ENCODE data around the gene RAB40C.

RAB40C gene

GRCh38 chr16:647173-647902, 57.5 kb downstream of the RAB40C start:
- in situ Hi-C loops (cut with MboI; ENCODE audit: low pct_unique_long_range_greater_than_20kb, low sequenced_read_pairs, unreplicated experiment), result no loop called here

DNA sequence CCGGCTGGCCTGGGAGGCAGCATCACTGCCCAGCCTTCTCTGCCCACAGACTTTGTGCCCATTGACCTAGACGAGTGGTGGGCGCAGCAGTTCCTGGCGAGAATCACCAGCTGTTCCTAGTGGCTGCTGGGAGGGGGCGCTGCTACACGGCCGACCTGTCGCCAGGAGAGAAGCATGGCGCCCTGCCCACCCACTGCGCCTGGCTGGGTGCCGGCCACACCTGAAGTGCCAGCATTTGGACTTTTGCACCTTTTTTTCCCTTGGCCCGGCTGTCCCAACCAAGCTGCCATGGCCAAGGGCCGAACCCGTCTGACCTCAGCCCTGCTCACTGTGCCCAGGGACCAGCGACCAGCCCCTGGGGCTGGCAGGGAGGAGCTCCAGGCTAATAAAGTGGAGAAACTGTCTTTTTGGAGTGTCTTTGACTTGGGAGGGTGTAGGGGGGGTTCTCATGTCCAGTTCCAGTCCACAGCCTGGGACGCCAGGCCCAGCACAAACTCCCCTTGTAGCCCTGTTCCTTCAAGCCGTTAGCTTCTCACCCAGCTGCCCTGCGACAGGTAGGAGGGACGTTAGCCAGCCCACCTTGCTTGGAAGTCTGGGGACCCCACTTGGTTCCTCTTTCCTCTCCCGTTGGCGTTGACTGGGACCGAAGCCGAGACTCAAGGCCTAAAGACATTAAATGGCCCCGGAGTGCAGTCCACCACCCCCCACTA, 58.4 kb downstream of the RAB40C start:
- in situ Hi-C loops (cut with MboI; ENCODE audit: low pct_unique_long_range_greater_than_20kb, low sequenced_read_pairs, unreplicated experiment), result no loop called here
- TF ChIP-seq, protein P1, sequence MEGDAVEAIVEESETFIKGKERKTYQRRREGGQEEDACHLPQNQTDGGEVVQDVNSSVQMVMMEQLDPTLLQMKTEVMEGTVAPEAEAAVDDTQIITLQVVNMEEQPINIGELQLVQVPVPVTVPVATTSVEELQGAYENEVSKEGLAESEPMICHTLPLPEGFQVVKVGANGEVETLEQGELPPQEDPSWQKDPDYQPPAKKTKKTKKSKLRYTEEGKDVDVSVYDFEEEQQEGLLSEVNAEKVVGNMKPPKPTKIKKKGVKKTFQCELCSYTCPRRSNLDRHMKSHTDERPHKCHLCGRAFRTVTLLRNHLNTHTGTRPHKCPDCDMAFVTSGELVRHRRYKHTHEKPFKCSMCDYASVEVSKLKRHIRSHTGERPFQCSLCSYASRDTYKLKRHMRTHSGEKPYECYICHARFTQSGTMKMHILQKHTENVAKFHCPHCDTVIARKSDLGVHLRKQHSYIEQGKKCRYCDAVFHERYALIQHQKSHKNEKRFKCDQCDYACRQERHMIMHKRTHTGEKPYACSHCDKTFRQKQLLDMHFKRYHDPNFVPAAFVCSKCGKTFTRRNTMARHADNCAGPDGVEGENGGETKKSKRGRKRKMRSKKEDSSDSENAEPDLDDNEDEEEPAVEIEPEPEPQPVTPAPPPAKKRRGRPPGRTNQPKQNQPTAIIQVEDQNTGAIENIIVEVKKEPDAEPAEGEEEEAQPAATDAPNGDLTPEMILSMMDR (IDR thresholded peaks at IDR 0.05; ENCODE audit: extremely low read depth, insufficient read depth, missing control alignments), result peak; percentile 70
- DNase-seq (ENCODE audit: low spot score), result peak; percentile 78

More at GRCh38 chr16:647173-647902, 57.5 kb downstream of the RAB40C start:
- TF ChIP-seq, protein P1 (IDR thresholded peaks at IDR 0.05; ENCODE audit: extremely low read depth, insufficient read depth, missing control alignments), result no peak
- no peak for DNase-seq (ENCODE audit: low spot score)

DNA sequence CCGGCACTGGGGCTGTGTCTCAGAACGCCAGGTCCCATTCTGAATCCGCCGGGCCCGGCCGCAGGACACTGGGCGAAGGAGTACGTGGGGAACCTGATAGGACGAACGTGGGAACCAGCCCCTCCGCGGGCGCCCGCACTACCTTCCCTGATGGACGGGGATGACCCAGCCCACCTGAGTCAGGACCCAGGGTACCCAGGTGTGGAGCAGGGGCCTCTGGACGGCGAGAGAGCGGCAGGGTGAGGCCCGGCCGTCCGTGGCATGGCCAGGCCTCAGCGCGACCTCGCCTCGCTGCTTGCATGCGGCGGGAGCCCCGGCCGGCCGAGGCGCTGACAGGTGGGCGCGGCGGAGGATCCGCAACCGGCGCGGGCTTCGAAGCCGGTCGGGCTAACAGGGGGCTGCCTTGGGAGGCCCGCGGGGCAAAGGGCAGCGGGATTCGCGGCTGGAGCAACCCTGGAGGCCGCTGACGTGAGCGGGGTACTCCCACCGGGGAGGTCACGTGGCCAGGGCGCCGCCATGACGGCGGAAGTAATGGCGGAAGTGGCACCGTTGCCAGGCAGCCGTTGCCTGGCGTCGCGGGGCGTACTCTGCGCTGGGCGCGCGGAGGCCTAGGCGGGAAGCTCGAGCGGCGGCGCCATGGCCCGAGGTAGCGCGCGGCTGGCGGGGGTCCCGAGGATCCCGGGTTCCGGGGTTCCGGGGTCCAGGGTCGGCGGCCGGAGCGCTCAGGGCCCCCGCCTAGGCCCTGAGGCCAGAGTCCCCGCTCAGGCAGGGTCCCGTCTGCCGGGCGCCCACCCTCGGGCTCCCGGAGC, 59.1 kb downstream of the RAB40C start, which contains the start of gene WDR90:
Gene WDR90, plus strand, starts transcription at position 585 of the 809 bp plus-strand sequence. Its CDS starts 52 bp downstream, at position 637.
- in situ Hi-C loops (cut with MboI; ENCODE audit: low pct_unique_long_range_greater_than_20kb, low sequenced_read_pairs, unreplicated experiment), result no loop called here
- TF ChIP-seq, protein P1 (IDR thresholded peaks at IDR 0.05; ENCODE audit: extremely low read depth, insufficient read depth, missing control alignments), result no peak
- DNase-seq (ENCODE audit: low spot score), result peak; percentile 99

DNA sequence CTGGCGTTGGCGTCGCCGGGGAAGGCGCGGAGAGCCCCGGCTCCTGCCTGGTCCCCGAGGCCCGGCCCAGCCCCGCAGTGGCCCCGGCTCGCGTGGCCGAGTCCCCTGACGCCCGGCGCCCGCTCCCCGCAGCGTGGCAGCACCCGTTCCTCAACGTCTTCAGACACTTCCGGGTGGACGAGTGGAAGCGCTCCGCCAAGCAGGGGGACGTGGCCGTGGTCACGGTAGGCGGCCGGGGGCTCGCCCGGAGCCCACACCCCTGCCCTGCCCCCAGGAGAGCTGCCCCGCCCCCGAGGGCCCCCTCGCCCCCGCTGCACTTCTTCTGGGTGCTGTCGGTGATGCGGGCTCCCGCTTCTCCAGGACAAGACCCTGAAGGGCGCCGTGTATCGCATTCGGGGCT, 59.8 kb downstream of the RAB40C start:
- DNase-seq (ENCODE audit: low spot score), result no peak
- in situ Hi-C loops (cut with MboI; ENCODE audit: low pct_unique_long_range_greater_than_20kb, low sequenced_read_pairs, unreplicated experiment), result no loop called here
- TF ChIP-seq, protein P1 (IDR thresholded peaks at IDR 0.05; ENCODE audit: extremely low read depth, insufficient read depth, missing control alignments), result no peak

GRCh38 chr16:651844-652243, 62.0 kb downstream of the RAB40C start:
- TF ChIP-seq, protein P1 (IDR thresholded peaks at IDR 0.05; ENCODE audit: extremely low read depth, insufficient read depth, missing control alignments), result no peak
- in situ Hi-C loops (cut with MboI; ENCODE audit: low pct_unique_long_range_greater_than_20kb, low sequenced_read_pairs, unreplicated experiment), result no loop called here
- DNase-seq (ENCODE audit: low spot score), result no peak

All from GM13977 (cell line).